H1 (cell line): ENCODE measurements around the gene VPS18.

Experiments used
- CEBPB ChIP-seq: IDR thresholded peaks from 2 replicates; pipeline ENCODE4 v1.6.1; 2012; ENCODE audit warnings: low read depth, low read length
- CTCF ChIP-seq, 3 experiments: IDR thresholded peaks; 1 replicate in 2 of 3; 2 replicates in 1 of 3; pipeline versions ENCODE4 v1.5.1 to v1.6.1; 2011; ENCODE audit warnings: low read length in 3 of 3, mild to moderate bottlenecking in 3 of 3, inconsistent platforms in 2 of 3, low read depth in 1 of 3, moderate library complexity in 1 of 3; ENCODE audit not compliant: insufficient read depth in 1 of 3; ENCODE audit errors: control extremely low read depth in 1 of 3
- JUN ChIP-seq: IDR thresholded peaks from 2 replicates; pipeline ENCODE4 v1.6.1; 2011; ENCODE audit warnings: low read depth, mild to moderate bottlenecking, improper control_type of control experiment, low read length
- JUND ChIP-seq: IDR thresholded peaks from 2 replicates; pipeline ENCODE4 v1.6.1; 2011; ENCODE audit warnings: mild to moderate bottlenecking, improper control_type of control experiment, low read length
- KDM1A ChIP-seq: fragments of 200-600, 300-600 bp; sonication (generic); IDR thresholded peaks from 2 replicates; pipeline ENCODE4 v1.7.1; 2016; ENCODE audit warnings: mild to moderate bottlenecking, low read length, borderline replicate concordance
- POLR2A ChIP-seq, 2 experiments: IDR thresholded peaks; 1 replicate in 1 of 2; 2 replicates in 1 of 2; pipeline ENCODE4 v1.6.1; 2011; ENCODE audit warnings: low read depth in 2 of 2, low read length in 2 of 2, mild to moderate bottlenecking in 2 of 2; ENCODE audit errors: control extremely low read depth in 1 of 2
- POLR2AphosphoS5 ChIP-seq: IDR thresholded peaks from 2 replicates; pipeline ENCODE4 v1.6.1; 2011; ENCODE audit warnings: low read depth, low read length
- RFX5 ChIP-seq: IDR thresholded peaks from 2 replicates; pipeline ENCODE4 v1.6.1; 2011; ENCODE audit warnings: low read depth, low read length, improper control_type of control experiment, borderline replicate concordance
- SP1 ChIP-seq: IDR thresholded peaks from 2 replicates; pipeline ENCODE4 v1.6.1; 2011; ENCODE audit warnings: low read depth, low read length
- SRF ChIP-seq: IDR thresholded peaks from 2 replicates; pipeline ENCODE4 v1.6.1; 2011; ENCODE audit warnings: mild to moderate bottlenecking, low read depth, low read length, moderate library complexity
- TAF1 ChIP-seq: IDR thresholded peaks from 2 replicates; pipeline ENCODE4 v1.6.1; 2011; ENCODE audit warnings: mild to moderate bottlenecking, low read depth, low read length
- TF ChIP-seq, protein P1 (sequence below): IDR thresholded peaks from 2 replicates; pipeline ENCODE4 v1.6.1; 2012; ENCODE audit warnings: inconsistent platforms

GRCh38 chr15:40936234-40936708 is 42.0 kb downstream of the VPS18 start:
- TF ChIP-seq SRF (no peak), CTCF (IDR thresholded peaks at IDR 0.05; ENCODE audit: control extremely low read depth in 1 of 3, insufficient read depth in 1 of 3, low read depth in 1 of 3, low read length in 3 of 3) (no peak), SP1 (no peak), POLR2AphosphoS5 (no peak), POLR2A (IDR thresholded peaks at IDR 0.05; ENCODE audit: control extremely low read depth in 1 of 2, low read depth in 2 of 2, low read length in 2 of 2) (no peak), TAF1 (no peak), RFX5 (no peak), JUN (no peak), CEBPB (no peak), JUND (no peak), KDM1A (no peak)
- TF ChIP-seq, protein P1, sequence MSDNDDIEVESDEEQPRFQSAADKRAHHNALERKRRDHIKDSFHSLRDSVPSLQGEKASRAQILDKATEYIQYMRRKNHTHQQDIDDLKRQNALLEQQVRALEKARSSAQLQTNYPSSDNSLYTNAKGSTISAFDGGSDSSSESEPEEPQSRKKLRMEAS, result no peak
